ENCODE measurements around the gene VPS8. TPM values are rescaled to one million over a fixed set of nuclear protein-coding genes. Genes with fewer than 3 reads are reported as not detected.

VPS8 gene
- total RNA-seq, 6 experiments from 2014 or later: 26.8 to 34.8 (median 33.0) TPM

DNA sequence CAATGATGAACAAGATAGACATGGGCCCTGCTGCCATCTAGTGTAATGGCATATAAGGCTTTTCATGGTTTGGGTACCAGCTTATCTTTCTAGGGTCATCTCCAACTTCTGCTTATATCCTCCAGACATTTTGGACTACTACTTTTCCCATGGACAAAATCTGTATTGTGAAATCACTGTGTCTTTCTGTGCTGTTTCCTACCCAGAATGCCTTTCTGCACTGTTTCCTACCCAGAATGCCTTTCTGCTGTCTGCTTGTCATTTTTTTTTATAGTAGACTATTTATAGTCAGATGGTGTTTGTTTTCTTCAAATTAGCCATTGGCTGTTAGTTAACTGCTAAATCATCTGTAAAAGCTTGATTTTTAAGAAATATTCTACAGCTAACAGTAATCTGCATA, 20.1 kb downstream of the VPS8 start:
- H3K9me3 Mint-ChIP-seq: no peaks in the 10 kb centered on the region
- no peaks in the 10 kb centered on the region for H3K4me1 Mint-ChIP-seq (ENCODE audit: low read depth)
- DNase-seq: no peak
- TF ChIP-seq, protein P1, sequence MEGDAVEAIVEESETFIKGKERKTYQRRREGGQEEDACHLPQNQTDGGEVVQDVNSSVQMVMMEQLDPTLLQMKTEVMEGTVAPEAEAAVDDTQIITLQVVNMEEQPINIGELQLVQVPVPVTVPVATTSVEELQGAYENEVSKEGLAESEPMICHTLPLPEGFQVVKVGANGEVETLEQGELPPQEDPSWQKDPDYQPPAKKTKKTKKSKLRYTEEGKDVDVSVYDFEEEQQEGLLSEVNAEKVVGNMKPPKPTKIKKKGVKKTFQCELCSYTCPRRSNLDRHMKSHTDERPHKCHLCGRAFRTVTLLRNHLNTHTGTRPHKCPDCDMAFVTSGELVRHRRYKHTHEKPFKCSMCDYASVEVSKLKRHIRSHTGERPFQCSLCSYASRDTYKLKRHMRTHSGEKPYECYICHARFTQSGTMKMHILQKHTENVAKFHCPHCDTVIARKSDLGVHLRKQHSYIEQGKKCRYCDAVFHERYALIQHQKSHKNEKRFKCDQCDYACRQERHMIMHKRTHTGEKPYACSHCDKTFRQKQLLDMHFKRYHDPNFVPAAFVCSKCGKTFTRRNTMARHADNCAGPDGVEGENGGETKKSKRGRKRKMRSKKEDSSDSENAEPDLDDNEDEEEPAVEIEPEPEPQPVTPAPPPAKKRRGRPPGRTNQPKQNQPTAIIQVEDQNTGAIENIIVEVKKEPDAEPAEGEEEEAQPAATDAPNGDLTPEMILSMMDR (IDR thresholded peaks at IDR 0.05): no peak
- H3K4me3 Mint-ChIP-seq: no peak overlapping the region
- H3K27me3 Mint-ChIP-seq (ENCODE audit: insufficient read depth): no peaks in the 10 kb centered on the region
- H3K27ac Mint-ChIP-seq: no peak overlapping the region
- peaks cover 30% of the 10 kb centered on the region for H3K36me3 Mint-ChIP-seq (ENCODE audit: low read depth)

DNA sequence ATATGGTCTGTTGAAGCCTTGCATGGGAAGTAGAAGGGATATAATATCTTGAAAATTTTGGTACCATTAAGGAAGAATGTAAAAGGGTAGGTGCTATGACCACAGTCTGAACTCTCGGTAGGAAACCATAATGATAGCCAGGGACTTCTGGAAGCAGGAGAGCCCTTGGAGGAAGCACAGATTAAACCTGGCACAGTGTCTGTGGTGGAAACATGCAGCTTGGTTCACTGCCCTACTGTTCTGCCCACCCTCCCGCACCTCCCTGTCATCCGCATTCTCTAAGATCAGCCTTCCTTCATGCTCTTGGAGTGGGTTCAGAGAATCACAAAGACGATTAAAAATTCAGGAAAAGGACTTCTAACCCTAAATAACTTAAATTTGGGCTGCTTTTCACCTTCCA, 20.9 kb downstream of the VPS8 start:
- H3K27ac Mint-ChIP-seq: no peak overlapping the region
- H3K4me3 Mint-ChIP-seq: no peak overlapping the region
- H3K4me1 Mint-ChIP-seq (ENCODE audit: low read depth): no peaks in the 10 kb centered on the region
- H3K36me3 Mint-ChIP-seq (ENCODE audit: low read depth): peaks cover 30% of the 10 kb centered on the region
- H3K27me3 Mint-ChIP-seq (ENCODE audit: insufficient read depth): no peaks in the 10 kb centered on the region
- H3K9me3 Mint-ChIP-seq: no peaks in the 10 kb centered on the region
- no peak for DNase-seq
- TF ChIP-seq, protein P1 (IDR thresholded peaks at IDR 0.05): no peak

DNA sequence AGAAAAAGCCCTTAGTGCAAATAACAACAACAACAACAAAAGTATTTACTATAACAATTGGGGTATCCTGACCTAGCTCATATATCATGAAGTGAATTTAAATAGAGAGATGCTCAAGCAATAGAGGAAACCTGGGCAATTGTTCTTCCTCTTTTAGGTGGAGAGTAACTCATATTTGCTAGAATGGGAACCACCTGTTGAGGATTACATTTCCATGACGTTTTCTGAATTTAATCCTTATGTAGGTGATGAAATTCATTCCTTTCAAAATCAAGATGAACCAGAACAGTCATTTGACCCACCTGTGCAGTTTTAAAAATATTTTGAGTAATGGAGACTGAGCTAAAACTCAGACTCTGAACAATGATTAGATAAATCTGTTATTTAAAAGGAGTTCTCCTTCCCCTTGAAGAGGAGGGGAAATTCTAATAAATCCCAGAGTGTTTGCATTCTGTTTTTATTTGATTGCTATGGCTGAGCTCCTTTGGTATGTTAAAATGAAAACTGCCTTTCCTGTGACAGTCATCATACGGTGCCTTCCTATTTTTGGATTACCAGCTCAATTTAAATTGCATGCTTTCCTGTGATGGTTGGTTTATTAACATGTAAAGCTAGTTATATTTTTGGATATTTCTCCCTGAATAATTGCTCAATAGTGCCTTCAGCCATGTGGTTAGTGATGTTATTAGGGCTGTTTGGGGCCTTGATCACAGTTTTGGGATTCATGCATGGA, 24.3 kb downstream of the VPS8 start:
- Mint-ChIP-seq H3K27me3 (ENCODE audit: insufficient read depth) (no peaks in the 10 kb centered on the region), H3K4me3 (no peak overlapping the region), H3K4me1 (ENCODE audit: low read depth) (no peaks in the 10 kb centered on the region), H3K9me3 (no peaks in the 10 kb centered on the region), H3K36me3 (ENCODE audit: low read depth) (peaks cover 22% of the 10 kb centered on the region), H3K27ac (no peak overlapping the region)
- DNase-seq: no peak
- TF ChIP-seq, protein P1 (IDR thresholded peaks at IDR 0.05): no peak

DNA sequence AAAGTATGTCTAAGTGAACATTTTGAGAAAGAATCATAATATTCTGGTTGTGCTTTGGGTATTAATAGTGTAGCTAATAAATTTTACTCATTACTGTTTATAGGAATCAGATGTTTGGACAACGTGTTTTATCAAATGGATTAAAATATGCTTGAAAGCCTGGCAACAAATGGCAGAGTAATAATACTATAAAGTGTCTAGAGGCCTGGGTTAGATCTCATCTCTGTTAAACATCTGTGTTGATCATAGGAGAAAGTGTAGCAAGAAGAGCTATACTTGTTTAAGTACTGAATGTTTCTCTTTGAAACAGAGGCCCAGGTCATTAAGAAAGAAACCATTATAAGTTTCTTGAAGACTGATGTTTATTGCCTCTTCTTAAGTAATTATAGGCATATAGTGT, 30.5 kb downstream of the VPS8 start:
- Mint-ChIP-seq H3K36me3 (ENCODE audit: low read depth) (no peaks in the 10 kb centered on the region), H3K9me3 (no peaks in the 10 kb centered on the region), H3K4me3 (no peak overlapping the region), H3K27me3 (ENCODE audit: insufficient read depth) (no peaks in the 10 kb centered on the region), H3K27ac (peak overlapping the region; percentile 5; the same call in 1 of the 2 replicates), H3K4me1 (ENCODE audit: low read depth) (peaks cover 20% of the 10 kb centered on the region)
- TF ChIP-seq, protein P1 (IDR thresholded peaks at IDR 0.05): no peak
- no peak for DNase-seq

DNA sequence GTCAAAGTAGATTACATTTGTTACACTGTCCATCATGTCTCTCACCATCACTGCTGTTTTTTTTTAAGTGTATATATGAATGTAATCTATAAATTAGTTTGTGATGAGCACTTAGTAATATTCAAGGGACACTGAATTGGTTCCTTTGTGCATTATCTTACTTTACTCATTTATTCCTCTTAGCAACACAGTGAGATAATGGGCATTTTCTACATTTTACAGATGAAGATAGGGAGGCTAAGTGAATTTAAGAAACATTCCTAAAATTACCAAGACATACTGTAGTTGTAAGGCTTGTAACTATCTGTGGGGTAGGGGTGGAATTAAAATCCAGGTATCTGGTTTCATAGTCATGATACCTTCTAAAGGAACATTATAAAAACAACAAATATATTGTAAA, 33.9 kb downstream of the VPS8 start:
- no peak for DNase-seq
- no peaks in the 10 kb centered on the region for H3K9me3 Mint-ChIP-seq
- no peaks in the 10 kb centered on the region for H3K27me3 Mint-ChIP-seq (ENCODE audit: insufficient read depth)
- TF ChIP-seq, protein P1 (IDR thresholded peaks at IDR 0.05): no peak
- H3K4me3 Mint-ChIP-seq: no peak overlapping the region
- H3K27ac Mint-ChIP-seq: no peak overlapping the region
- H3K36me3 Mint-ChIP-seq (ENCODE audit: low read depth): 0 out of 2 replicates have a peak, but pooled peaks cover 1% of the 10 kb centered on the region
- peaks cover 20% of the 10 kb centered on the region for H3K4me1 Mint-ChIP-seq (ENCODE audit: low read depth)
